NK-92 (cell line): ENCODE data around the gene SERPIND1.
"Not testable (repeated sequence)": the region's sequence is repeated elsewhere in the genome, so short reads cannot be mapped to it uniquely, and the experiment has no call there.

Experiments used
- DNase-seq: peaks from one replicate; lab custom pipeline; 2025; ENCODE audit not compliant: unreplicated experiment; lab: John Stamatoyannopoulos, UW

The SERPIND1 gene

GRCh38 chr22:20811971-20812660, 38.2 kb downstream of the SERPIND1 start:
- DNase-seq: no peak

GRCh38 chr22:20813056-20813455, 39.1 kb downstream of the SERPIND1 start:
- DNase-seq: no peak

- no peak for DNase-seq
These were observed 40.4 kb downstream of the SERPIND1 start for GRCh38 chr22:20814221-20814808.

- no peak for DNase-seq
These were observed 41.7 kb downstream of the SERPIND1 start for GRCh38 chr22:20815477-20816050.

DNA sequence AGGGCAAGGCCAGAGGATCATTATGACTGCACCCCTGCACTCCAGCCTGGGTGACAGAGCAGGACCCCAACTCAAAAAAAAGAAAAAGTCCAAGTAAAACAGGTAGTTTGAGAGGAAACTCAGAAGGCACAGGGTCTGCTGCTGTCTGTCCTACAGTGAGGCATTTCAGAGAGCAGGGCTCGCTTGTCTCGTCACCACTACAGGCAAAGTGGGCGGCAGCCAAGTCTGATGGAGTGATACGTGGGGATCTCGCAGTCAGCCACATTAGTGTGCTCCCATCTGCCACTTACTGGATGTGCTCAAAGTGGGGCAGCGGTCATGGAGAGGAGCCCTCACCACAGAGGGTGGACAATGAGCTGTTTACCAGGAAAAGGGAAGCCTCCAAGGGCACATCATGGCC, 42.6 kb downstream of the SERPIND1 start:
- DNase-seq: no peak

DNA sequence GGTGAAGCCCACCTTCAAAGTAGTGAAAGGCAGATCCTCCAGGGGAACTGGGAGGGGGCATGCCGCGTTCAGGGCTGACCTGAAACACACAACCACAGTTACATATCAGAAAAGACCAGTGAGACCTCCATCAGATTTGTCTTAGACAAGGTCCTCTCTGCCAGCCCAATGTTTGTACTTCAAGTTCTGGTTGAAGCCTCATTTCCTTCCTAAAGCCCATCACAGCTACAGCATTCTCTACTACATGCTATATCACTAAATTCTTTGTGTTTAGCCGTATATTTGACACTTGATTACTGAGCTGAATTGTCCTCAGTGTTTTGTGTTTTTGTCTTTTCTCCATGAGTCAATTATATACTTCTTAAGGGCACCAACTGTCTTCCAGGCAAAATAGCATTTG, 44.6 kb downstream of the SERPIND1 start:
- DNase-seq: no peak

DNA sequence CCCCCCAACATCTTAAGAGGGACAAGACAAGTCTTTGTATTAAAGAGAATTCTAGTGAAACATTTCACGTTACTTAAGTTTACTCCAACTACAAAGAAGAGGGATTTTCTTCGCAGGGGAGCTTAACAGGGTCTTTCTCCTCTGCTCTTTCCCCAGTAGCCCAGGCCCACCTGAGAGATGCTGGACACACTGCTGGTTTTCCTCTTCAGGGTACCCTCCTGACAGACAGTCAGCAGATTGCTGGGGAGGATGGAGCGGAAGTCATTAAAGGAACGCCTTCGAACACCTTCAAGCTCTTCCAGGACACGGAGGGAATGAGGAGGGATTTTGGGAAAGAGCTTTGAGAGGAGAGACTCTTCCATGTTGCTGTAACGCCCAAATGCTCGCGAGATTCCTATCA, 45.6 kb downstream of the SERPIND1 start:
- DNase-seq: no peak

- not testable (repeated sequence) for DNase-seq
These were observed 47.9 kb downstream of the SERPIND1 start for GRCh38 chr22:20821717-20822239.

DNA sequence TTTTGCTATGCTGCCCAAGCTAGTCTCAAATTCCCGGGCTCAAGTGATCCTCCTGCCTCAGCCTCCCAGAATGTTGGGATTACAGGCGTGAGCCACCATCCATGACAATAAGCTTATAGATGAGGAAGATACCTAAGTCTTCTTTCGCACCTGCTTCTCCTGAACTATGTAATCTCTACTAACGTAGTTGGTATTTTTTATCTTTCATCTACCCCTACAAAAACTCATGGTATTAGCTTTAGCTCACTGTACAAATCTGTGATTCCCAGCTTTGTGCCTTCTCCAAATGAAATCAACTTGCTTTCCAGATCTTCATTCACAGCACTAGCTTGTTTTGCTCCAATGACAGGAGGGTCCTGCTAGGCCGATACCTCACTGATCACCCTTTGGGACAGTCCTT, 48.3 kb downstream of the SERPIND1 start:
- no peak for DNase-seq

DNA sequence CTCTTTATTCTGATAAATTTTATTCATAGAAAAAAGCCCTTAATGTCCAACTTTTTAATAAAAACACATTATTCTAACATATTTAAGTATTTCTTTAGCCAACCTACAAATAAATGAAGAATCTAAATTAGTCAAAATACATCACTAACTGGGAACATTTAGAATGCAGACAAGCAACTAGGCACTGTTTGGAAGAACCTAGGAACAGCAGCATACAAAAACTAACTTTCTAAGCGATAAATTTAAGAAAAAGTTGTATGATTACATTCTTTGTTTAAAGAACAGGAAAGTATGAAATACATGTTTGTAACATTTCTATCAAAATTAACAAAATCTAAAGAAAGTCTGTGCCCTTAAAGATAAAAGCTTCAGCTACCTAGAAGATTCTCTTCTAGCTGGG, 49.4 kb downstream of the SERPIND1 start:
- DNase-seq: no peak

GRCh38 chr22:20825216-20825615, 51.3 kb downstream of the SERPIND1 start:
- DNase-seq: not testable (repeated sequence)

- DNase-seq: no peak
These were observed 51.7 kb downstream of the SERPIND1 start for GRCh38 chr22:20825624-20826023.

GRCh38 chr22:20826373-20827152, 52.6 kb downstream of the SERPIND1 start:
- not testable (repeated sequence) for DNase-seq

DNA sequence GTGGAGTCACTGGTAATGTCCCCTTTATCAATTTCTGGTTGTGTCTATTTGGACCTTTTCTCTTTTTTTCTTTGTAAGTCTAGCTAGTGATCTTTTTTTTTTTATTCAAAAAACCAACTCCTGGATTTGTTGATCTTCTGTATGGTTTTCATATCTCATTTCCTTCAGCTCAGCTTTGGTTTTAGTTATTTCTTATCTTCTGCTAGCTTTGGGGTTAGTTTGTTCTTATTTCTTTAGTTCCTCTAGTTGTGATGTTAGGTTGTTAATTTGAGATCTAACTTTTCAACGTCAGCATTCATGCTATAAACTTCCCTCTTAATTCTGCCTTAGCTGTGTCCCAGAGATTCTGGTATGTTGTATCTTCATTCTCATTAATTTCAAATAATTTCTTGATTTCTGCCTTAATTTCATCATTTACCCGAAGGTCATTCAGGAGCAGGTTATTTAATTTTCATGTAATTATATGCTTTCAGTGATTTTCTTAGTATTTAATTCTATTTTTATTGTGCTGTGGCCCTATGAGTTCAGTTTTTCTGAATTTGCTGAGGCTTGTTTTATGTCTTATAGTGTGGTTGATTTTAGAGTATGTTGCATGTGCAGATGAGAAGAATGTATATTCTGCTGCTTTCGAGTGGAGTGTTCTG, 55.7 kb downstream of the SERPIND1 start:
- DNase-seq: no peak

DNA sequence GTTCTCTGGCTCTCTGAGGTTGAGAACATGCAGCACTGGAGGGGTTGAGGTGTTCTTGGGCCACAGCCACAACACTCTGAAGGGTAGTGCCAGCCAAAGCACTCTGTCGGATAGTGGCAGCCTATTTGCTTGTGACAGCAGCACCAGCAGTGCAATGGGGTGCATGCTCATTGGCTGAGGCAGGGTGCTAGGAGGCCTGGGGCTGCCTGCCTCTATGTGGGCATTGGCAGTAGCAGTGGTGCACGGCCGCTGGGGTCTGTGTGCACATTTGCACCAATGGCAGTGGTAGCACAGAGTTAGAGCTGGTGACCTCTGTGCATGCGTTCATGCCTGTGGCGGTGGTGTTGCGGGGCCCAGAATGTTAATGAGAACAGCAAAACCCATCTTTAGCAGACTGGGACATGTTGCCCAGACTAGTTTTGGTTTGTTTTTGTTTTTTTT, 59.3 kb downstream of the SERPIND1 start:
- DNase-seq: no peak

GRCh38 chr22:20834206-20834605, 60.3 kb downstream of the SERPIND1 start:
- DNase-seq: no peak

DNA sequence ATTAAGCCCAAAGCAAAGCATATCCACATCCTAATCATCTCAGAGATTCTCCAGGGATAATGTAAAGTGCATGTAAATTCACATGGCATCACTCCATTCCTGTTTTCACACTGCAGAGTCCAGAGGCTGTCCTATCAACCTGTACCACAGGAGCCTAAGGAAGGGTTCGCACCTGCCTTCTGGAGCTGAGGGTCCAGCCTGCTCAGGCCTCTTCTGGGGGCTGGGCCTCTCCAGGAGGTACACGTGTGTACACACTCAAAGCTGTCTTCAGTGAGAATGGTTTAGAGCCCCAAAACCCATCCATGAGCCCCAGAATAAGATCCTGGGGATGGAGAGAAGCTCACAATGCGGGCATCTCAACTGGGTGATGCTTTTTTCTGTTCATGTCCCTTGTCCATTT, 60.8 kb downstream of the SERPIND1 start:
- no peak for DNase-seq
